Measurements from ENCODE around the gene AFAP1. TPM values are rescaled to one million over a fixed set of nuclear protein-coding genes. Genes with fewer than 3 reads are reported as not detected.

Gene AFAP1
- total RNA-seq, 1 experiment from 2014 or later = 42.1 TPM

GRCh38 chr4:7941111-7941964 is 1.7 kb upstream of the AFAP1 start:
- Histone ChIP-seq H3K9me3 (ENCODE audit: low read length) (no peaks in the 10 kb centered on the region), H3K36me3 (ENCODE audit: low read depth, low read length) (no peaks in the 10 kb centered on the region), H3K4me3 (ENCODE audit: low read length) (no peak overlapping the region), H3K9me2 (replicated peaks; ENCODE audit: low read length) (no peaks in the 10 kb centered on the region), H3K79me2 (ENCODE audit: low read length) (peaks cover 33% of the 10 kb centered on the region), H3K4me1 (ENCODE audit: insufficient read depth, low read length) (peaks cover 33% of the 10 kb centered on the region), H3K27me3 (ENCODE audit: low read length) (no peaks in the 10 kb centered on the region), H3K9ac (ENCODE audit: low read length) (no peak overlapping the region), H3K4me2 (ENCODE audit: low read length) (peak overlapping the region; percentile 50), H3F3A (ENCODE audit: low read length, unreplicated experiment) (no peaks in the 10 kb centered on the region), H4K20me1 (ENCODE audit: low read length) (peaks cover 17% of the 10 kb centered on the region), H3K27ac (ENCODE audit: low read length) (peak overlapping the region; percentile 51), H2AFZ (ENCODE audit: low read length) (no peak overlapping the region)
- BruUV-seq (replicated peaks) = no TSS peak
- intact Hi-C loops (cut with micrococcal nuclease) = no loop called here
- POLR2A ChIA-PET (ENCODE audit: unreplicated experiment) = no interaction called here
- CTCF ChIA-PET = no interaction called here
- TF ChIP-seq EZH2phosphoT487 (IDR thresholded peaks at IDR 0.05; ENCODE audit: borderline replicate concordance, low read length) (no peak), EZH2 (IDR thresholded peaks at IDR 0.05; ENCODE audit: low read length, unreplicated experiment) (no peak), CTCF (conservative IDR thresholded peaks at IDR 0.05; ENCODE audit: low read depth, low read length) (no peak)
- peak; percentile 41 for ATAC-seq
- peak; percentile 81 for DNase-seq

- Histone ChIP-seq H3K9ac (ENCODE audit: low read length) (peak overlapping the region; percentile 90), H3K4me2 (ENCODE audit: low read length) (peak overlapping the region; percentile 80), H3K36me3 (ENCODE audit: low read depth, low read length) (peaks cover 4% of the 10 kb centered on the region), H4K20me1 (ENCODE audit: low read length) (peaks cover 24% of the 10 kb centered on the region), H3K4me3 (ENCODE audit: low read length) (peak overlapping the region; percentile 93), H2AFZ (ENCODE audit: low read length) (0 out of 2 replicates have a peak overlapping the region, but pooled peaks have one; percentile 30), H3K9me2 (replicated peaks; ENCODE audit: low read length) (no peaks in the 10 kb centered on the region), H3K4me1 (ENCODE audit: insufficient read depth, low read length) (peaks cover 43% of the 10 kb centered on the region), H3K27ac (ENCODE audit: low read length) (peak overlapping the region; percentile 40), H3K79me2 (ENCODE audit: low read length) (peaks cover 58% of the 10 kb centered on the region), H3F3A (ENCODE audit: low read length, unreplicated experiment) (no peaks in the 10 kb centered on the region), H3K9me3 (ENCODE audit: low read length) (no peaks in the 10 kb centered on the region), H3K27me3 (ENCODE audit: low read length) (no peaks in the 10 kb centered on the region)
- intact Hi-C loops (cut with micrococcal nuclease) = no loop called here
- no TSS peak for BruUV-seq (replicated peaks)
- CTCF ChIA-PET = interaction anchor here (0.9 kb wide), 1 partner anchor 137 kb away, joined by 4 read pairs; no protein-coding TSS in a partner anchor
- no peak for ATAC-seq
- POLR2A ChIA-PET (ENCODE audit: unreplicated experiment) = no interaction called here
- TF ChIP-seq EZH2phosphoT487 (IDR thresholded peaks at IDR 0.05; ENCODE audit: borderline replicate concordance, low read length) = no peak
- no peak for TF ChIP-seq CTCF (conservative IDR thresholded peaks at IDR 0.05; ENCODE audit: low read depth, low read length)
- TF ChIP-seq EZH2 (IDR thresholded peaks at IDR 0.05; ENCODE audit: low read length, unreplicated experiment) = no peak
- DNase-seq = no peak
These were observed 868 bp downstream of the AFAP1 start for GRCh38 chr4:7938609-7939376.
